Measurements from ENCODE around the gene FLNC.
A peak's percentile ranks its signal among the peaks of the same experiment; 100 is the strongest.

The FLNC gene

DNA sequence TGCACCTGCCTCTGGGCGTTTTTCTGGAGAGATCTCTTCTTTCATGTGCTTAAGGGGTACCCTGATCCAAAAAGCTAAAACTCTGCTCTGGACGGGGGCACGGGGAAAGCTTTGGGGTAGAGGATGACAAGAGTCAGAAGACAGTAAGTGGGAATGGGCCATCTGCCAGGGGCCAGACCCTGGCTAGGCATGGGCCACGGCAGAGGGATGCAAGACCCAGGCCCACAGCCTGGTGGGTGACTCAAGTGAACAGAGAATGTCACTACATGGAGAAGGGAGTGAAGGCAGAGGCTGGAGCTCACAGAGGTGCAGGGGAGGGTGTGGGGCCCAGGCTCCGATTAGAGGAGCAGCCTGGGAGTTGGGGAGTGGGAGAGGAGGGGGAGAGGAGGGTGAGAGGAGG, 15.3 kb downstream of the FLNC start:
- no peak for DNase-seq

DNA sequence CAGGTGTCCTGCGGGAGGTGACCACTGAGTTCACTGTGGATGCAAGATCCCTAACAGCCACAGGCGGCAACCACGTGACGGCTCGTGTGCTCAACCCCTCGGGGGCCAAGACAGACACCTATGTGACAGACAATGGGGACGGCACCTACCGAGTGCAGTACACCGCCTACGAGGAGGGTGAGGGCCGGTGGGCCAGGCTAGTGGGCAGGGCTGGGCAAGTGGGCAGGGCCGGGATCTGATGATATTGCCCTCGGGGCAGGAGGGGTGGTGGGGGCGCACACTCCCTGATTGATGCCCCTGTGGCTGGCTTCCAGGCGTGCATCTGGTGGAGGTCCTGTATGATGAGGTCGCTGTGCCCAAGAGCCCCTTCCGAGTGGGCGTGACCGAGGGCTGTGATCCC, 15.8 kb downstream of the FLNC start:
- DNase-seq = no peak

DNA sequence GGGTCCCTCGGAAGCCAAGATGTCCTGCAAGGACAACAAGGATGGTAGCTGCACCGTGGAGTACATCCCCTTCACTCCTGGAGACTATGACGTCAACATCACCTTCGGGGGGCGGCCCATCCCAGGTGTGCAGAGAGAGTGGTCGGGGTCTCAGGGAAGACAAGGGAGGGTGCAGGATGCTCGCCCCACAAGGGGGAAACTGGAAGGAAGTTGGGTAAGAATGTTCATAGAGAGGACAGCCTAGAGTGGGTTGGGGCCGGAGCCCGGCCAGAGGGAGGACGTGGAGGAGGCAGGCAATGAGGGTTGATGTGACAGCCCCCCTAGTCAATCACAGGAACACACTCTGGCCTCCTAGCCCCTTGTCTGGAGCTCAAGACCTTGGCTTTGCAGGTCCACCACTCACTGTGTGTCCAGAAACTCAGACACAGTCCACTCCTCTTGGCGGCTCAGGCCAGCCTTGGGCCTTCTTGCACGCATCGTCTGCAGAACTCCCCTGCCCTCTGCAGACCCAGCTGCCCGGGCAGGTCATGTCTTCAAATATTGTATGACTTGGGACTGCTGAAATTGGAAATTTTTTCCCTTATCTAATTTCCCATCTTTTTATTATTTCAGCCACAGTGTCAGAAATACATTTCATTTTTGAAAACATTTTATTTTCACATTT, 16.7 kb downstream of the FLNC start:
- no peak for DNase-seq

DNA sequence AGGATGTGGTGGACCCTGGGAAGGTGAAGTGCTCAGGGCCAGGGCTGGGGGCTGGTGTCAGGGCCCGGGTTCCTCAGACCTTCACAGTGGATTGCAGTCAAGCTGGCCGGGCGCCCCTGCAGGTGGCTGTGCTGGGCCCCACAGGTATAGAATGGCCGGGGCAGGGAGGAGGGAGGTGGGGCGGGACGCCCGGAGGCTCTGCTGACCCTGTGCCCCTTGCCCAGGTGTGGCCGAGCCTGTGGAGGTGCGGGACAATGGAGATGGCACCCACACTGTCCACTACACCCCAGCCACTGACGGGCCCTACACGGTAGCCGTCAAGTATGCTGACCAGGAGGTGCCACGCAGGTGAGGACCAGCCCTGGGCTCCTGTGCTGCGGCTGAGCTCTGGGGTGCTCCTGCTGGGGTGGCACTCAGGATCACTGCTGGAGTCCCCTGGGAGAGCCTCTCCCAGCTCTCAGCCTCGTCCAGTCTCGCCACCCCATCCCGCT, 17.6 kb downstream of the FLNC start:
- no peak for DNase-seq

DNA sequence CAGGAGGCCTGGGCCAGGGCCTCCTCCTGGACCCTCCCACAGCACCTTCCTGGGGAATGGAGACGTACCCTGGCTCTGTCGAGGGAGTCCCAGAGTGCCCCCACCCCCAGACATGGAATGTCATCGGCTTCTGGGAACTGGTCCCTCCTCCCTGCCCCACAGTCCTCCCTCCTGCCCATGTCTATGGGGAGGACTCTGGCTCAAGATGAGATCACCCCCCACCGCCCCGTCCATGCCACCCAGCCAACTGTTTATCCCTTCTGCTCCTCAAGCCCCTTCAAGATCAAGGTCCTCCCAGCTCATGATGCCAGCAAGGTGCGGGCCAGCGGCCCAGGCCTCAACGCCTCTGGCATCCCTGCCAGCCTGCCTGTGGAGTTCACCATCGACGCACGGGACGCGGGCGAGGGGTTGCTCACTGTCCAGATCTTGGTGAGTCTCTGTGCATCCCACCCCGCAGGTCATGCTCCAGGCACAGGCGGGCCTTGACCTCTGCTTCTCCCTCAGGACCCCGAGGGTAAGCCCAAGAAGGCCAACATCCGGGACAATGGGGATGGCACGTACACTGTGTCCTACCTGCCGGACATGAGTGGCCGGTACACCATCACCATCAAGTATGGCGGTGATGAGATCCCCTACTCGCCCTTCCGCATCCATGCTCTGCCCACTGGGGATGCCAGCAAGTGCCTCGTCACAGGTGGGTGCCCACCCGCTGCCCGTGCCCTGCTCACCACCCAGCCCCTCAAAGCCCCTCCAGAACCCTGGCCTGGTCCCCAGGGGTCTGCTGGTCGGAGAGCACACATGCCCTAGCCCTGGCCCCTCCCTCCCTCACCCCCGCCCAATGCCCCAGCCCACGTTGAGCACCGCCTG, 18.3 kb downstream of the FLNC start:
- no peak for DNase-seq

DNA sequence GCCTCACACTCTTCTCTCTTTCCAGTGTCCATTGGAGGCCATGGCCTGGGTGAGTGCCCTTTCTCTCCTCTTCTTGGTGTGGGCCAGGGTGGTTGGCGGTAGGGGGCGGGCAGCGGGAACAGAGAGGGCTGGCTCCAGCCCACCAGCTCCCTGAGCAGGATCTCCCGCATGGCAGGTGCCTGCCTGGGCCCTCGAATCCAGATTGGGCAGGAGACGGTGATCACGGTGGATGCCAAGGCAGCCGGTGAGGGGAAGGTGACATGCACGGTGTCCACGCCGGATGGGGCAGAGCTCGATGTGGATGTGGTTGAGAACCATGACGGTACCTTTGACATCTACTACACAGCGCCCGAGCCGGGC, 18.9 kb downstream of the FLNC start:
- no peak for DNase-seq

DNA sequence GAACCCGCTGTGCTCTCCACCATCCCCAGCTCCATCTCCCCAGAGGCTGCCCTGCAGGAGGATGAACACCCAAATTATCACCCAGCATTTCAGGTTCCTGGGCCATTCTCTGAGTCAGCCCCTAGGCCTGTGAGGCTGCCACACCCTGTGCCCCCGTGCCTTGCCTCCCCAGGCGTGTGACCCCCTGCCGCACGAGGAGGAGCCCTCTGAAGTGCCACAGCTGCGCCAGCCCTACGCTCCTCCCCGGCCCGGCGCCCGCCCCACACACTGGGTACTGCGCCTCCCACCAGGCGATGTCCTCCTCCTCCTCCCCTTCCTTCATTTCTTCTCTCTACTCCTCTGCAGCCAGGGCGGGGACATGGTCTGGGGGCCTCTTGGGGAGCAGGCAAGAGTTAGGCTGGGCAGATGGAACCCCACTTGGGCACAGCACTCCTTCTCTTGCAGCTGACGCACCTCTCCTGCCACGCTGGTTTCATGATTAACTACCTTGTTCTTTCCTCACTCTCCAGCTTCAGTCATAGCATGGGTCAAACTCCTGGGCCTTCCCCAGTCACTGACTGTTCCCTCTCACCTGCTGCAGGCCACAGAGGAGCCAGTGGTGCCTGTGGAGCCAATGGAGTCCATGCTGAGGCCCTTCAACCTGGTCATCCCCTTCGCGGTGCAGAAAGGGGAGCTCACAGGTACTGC, 19.7 kb downstream of the FLNC start:
- DNase-seq = no peak

DNA sequence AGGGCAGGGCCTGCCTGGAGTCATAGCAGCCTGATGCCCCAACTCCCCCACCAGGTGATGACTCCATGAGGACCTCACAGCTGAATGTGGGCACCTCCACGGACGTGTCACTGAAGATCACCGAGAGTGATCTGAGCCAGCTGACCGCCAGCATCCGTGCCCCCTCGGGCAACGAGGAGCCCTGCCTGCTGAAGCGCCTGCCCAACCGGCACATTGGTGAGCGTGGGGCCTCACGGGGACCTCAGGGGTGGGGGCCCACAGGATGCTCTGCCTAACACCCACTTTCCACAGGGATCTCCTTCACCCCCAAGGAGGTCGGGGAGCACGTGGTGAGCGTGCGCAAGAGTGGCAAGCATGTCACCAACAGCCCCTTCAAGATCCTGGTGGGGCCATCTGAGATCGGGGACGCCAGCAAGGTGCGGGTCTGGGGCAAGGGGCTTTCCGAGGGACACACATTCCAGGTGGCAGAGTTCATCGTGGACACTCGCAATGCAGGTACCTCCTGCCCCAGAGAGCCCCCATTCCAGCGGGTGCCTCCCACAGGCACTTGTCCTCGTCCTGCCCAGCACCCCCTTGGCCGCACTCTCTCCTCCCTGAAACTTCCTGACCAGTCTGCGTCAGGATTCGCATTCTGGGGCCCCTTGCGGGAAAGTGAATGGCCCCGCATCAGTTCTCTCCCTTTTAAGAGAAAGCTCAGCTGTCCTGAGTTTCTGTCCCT, 22.5 kb downstream of the FLNC start:
- no peak for DNase-seq

DNA sequence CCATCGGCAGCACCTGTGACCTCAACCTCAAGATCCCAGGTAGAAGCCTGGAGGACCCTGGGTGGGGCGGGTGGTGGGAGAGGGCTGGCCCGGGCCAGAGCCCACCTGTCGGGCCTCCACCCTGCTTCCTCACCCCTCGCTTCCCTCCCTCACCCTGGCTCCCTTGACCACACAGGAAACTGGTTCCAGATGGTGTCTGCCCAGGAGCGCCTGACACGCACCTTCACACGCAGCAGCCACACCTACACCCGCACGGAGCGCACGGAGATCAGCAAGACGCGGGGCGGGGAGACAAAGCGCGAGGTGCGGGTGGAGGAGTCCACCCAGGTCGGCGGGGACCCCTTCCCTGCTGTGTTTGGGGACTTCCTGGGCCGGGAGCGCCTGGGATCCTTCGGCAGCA, 23.6 kb downstream of the FLNC start:
- no peak for DNase-seq

DNA sequence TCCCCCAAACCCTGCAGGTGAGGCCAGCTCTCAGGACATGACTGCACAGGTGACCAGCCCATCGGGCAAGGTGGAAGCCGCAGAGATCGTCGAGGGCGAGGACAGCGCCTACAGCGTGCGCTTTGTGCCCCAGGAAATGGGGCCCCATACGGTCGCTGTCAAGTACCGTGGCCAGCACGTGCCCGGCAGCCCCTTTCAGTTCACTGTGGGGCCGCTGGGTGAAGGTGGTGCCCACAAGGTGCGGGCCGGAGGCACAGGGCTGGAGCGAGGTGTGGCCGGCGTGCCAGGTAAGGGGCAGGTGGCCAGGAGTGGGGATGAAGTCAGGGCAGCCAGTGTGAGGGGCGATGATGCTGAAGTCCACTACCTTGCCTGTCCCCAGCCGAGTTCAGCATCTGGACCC, 24.2 kb downstream of the FLNC start:
- DNase-seq = no peak

DNA sequence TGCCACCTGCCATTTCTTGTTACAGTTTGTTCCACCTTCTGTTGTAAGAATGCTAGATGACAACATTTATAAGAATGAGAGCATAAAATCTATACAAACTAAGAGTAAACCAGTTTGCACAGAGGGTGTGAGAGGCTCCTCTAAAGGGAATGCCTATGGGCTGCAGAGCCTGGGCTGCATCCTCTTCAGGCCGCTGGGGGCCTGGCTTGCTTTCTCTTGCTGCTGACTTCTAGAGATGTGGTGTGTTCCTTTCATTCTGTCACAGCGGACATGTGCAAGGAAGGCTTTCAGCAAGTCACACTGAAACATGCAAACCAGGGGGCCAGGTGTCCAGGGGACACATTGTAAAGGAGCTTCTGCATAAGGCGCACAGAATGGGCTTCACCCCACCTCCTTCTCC, 25.4 kb downstream of the FLNC start:
- no peak for DNase-seq

DNA sequence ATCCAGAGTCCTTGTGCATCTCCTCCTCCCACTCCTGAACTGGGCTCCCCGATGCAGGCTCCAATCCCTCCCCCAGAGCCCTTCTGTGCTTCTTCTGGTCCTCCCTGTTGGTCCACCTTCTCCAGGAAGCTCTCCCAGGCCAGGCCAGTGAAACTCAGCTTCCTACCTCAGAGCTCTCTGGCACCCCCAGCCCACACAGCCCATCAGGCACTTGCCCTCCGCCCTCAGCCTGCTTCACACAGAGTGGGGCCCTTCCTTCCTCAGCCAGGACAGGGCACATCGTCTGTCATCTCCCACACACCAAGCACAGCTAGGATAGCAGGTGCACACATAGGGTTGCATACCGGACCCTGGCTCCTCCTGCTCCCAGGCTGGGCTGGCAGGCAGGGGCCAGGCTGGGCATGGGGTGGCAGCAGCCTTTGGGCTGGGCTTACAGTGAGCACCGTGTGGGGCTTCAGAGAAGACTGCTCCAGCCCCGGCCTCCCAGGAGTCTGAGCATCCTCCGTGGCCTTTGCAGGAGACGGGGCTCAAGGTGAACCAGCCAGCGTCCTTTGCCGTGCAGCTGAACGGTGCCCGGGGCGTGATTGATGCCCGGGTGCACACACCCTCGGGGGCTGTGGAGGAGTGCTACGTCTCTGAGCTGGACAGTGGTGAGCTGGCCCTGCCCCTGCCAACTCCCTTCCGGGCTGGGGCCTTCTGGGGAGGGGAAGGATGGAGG, 26.0 kb downstream of the FLNC start:
- DNase-seq = no peak

DNA sequence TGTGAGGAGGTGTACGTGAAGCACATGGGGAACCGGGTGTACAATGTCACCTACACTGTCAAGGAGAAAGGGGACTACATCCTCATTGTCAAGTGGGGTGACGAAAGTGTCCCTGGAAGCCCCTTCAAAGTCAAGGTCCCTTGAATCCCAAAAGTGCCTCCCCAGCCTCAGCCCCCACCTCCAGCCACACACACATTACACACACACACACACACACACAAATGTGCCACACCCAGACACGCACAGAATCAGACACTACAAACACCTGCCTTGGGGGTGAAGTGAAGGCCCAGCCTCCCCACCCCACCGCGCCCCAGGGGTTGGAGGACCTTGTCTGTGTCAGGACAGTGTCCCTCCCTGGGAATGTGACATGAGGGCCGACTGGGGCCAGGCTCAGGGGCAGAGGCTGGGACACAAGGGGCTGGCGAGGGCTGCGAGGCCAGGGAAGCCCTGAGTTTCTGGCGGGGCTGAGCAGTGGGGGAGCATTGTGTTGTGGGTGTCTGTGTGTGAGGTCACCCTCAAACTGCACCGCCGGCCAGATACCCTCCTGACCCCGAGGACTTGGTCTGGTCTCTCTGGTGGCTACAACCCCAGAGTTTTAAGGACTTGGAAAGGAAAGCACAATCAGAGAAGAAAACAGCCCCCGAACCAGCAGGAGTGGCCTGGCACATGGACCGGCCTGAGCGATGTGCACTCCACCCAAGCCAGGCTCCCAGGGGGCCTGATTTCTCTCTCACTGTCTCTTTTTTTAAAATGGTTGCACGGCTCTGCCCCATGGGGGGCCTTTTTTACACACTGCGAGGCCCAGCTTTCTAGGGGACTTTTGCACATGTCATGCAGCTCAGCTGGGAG, 28.4 kb downstream of the FLNC start:
- no peak for DNase-seq

DNA sequence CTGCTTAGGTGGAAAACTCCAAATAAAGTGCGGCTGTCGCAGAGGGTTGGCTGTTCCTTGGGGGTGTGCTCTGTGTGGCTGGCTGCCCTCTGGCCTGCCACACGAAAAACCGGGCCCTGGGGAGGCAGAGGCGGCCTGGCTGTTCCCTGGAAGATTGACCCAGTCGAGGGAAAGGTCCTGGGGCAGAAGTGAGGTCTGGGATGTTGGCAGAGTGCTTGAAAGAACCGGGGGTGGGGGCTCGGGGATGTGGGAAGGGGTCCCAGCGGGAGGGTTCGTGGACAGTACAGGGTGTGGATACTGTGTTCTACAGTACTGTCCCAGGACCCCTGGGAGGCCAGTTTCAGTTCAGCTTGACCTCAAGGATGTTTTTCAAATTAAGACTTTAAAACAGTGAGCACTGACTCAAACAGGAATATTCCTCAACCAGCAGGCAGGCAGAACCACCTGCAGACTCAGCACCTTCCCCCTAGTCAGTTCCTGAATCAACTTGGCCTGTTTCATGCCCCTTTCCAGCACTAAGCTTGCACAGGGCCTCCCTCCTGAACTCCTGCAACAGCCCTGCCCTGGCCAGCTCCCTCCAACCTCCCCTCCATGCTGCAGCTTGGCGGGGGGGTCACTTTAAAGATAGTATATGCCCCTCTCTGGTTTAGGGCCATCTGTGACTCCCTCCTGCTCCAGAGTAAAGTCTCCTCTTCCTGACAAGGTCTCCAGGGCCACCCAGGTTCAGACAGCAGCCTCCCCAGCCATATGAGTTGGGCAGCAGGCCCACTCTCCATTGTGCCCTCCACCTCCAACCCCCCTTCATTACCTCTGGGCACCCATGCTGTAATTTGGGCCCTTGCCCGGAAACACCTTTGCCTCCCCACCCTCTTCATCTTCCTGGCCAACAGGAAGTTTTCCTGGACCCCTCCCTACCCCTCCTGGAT, 29.3 kb downstream of the FLNC start:
- no peak for DNase-seq

DNA sequence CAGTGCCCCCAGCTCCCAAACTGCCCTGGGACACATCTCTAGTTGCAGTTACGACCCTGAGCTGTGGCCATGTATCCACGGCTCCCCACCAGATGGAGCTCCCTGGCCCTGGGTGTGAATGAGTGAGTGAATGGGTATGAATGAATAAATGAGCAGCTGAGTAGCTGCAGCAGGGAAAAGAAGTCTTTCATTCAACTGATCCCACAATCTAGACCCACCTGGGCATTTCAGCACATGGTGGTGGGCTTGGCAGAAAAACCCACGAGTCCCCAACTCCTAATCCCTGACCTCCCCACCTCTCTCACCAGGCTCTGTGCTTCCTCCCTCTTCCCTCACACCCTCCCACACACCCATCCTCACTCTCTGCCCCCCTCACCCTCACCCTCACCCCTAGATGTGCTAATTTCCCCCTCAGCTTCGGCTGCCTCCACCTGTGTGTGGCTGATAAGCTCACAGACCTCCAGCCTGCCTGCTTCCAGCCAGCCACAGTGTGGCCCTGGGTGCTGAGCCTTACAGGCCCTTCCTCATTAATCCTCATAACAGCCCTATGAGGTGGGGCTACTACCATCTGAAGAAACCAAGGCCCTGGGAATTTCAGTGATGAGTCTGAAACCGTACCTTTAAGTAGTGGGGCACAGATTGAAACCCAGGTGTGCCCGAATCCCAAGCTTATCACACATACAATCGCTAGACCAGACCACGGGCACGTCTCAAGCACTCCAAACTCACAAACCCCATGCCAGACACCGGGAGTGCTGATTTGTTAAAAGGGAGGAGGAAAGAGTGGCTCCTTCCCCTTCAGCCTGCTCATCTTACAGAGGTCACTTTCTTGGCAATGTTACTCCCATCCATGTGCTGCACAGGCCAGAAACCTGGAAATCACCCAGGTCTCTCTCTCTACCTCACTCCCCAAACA, 30.2 kb downstream of the FLNC start:
- peak; percentile 62 for DNase-seq

DNA sequence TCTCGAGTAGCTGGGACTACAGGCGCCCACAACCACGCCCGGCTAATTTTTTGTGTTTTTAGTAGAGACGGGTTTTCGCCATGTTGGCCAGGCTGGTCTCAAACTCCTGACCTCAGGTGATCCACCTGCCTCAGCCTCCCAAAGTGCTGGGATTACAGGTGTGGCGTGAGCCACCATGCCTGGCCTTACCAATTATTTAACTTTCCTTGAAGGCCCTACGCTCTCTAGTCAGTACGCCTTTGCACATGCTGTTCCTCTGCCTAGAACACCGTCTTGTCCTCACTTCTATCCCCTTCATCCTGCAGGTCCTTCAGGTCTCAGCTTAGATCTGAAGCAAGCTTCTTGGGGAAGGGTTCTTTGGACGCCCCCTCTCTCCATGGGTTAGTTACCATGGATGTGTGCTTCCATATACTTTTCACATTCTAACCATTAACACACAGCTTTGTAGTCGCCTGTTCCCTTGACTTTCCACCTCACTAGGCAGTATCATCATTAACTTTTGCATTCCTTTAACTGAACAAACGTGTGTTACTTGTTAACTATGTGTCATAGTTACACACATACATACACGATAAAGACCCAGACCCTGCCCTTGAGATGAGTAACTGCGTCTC, 31.9 kb downstream of the FLNC start:
- no peak for DNase-seq

DNA sequence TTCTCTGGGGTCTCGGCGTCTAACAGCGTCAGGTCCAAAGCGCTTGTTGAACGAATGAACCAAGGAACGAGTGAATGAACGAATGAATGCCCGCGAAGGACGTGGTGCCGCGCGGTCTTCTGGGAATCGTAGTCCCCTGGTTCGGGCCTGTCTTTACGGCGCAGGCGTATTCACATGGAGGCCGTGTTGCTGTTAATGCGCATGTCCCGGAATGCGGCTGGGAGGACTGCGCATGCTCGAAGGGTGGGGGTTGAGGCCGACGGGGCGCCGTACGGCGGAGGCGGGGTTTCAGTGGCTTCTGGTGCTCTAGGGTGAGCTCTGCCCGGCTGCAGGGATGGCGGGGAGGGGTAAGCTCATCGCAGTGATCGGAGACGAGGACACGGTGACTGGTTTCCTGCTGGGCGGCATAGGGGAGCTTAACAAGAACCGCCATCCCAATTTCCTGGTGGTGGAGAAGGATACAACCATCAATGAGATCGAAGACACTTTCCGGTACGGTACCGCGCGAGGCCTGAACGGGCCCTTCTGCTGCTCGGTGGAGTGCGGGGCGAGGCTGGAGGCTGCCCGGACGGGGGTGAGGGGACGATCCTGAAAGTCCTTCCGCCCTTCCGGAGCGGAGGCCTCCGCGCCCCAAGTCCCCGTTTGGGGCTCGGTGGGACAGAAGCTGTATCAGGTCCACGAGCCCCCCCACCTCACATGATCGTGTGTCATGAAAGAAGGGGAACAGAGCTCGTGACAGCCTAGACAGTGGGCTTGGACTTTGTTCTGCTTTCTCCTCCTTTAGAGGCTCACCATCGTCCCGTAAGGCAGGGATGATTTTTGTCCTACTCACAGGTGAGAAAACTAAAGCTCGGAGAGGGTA, 32.6 kb downstream of the FLNC start, which contains the start of gene ATP6V1F:
Gene ATP6V1F, plus strand, starts transcription at position 286 of the 862 bp plus-strand sequence. Its CDS starts 49 bp downstream, at position 335.
- peak; percentile 97 for DNase-seq
